GM18519 (cell line): ENCODE data around the gene ARTN.

Source experiments
- ATAC-seq: cut with Tn5 transposase; IDR thresholded peaks from one replicate; pipeline ENCODE4 v1.9.1; 2021; ENCODE audit warnings: mild to moderate bottlenecking, moderate library complexity; ENCODE audit not compliant: unreplicated experiment, low FRiP score

ARTN gene

DNA sequence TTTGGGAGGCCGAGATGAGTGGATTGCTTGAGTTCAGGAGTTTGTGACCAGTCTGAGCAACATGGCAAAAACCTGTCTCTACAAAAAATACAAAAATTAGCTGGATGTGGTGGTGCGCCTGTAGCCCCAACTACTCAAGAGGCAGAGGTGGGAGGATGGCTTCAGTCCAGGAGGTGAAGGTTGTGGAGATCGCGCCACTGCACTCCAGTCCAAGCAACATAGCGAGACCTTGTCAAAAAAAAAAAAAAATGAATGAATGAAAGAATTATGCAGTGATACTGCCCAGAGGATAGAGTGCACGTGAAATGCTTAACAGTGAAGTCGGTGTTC lies 35.8 kb downstream of the ARTN start:
- ATAC-seq: no peak

GRCh38 chr1:43969746-43970466 lies 36.3 kb downstream of the ARTN start, which contains the start of gene DPH2:
Gene DPH2, plus strand, starts transcription at chr1:43970010. Its CDS starts 166 bp downstream, at chr1:43970176.
- peak; percentile 57 for ATAC-seq

DNA sequence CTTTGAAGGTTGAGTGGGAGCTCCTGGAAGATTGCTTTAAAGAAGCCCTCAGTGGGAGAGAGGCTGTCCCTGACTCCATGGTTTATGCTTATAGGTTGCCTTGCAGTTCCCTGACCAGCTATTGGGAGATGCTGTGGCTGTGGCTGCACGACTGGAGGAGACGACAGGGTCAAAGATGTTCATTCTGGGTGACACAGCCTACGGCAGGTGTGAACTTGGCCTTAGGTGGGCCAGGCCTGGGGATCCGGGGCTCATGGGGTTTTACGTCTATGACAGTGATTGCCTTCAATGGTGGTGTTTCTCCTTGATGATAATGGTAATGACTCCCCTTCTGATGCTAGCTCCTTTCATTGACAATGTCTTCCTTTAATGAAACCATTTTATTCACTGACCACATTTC lies 36.9 kb downstream of the ARTN start:
- ATAC-seq: no peak

- ATAC-seq: no peak
Measured at GRCh38 chr1:43970911-43971310, 37.3 kb downstream of the ARTN start.

DNA sequence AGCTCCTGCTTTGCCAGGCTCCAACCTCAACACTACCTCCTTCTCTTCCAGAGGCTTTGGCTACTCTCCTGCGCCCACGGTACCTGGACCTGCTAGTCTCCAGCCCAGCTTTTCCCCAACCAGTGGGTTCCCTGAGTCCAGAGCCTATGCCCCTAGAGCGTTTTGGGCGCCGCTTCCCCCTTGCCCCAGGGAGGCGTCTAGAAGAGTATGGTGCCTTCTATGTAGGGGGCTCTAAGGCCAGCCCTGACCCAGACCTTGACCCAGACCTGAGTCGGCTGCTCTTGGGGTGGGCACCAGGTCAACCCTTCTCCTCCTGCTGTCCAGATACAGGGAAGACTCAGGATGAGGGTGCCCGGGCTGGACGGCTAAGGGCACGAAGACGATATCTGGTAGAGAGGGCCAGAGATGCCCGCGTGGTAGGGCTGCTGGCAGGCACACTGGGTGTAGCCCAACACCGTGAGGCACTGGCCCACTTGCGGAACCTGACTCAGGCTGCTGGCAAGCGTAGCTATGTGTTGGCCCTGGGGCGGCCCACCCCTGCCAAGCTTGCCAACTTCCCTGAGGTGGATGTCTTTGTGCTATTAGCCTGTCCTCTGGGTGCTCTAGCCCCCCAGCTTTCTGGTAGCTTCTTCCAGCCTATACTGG lies 37.9 kb downstream of the ARTN start:
- no peak for ATAC-seq

- ATAC-seq: no peak
Measured at GRCh38 chr1:43973981-43974442, 40.4 kb downstream of the ARTN start.

DNA sequence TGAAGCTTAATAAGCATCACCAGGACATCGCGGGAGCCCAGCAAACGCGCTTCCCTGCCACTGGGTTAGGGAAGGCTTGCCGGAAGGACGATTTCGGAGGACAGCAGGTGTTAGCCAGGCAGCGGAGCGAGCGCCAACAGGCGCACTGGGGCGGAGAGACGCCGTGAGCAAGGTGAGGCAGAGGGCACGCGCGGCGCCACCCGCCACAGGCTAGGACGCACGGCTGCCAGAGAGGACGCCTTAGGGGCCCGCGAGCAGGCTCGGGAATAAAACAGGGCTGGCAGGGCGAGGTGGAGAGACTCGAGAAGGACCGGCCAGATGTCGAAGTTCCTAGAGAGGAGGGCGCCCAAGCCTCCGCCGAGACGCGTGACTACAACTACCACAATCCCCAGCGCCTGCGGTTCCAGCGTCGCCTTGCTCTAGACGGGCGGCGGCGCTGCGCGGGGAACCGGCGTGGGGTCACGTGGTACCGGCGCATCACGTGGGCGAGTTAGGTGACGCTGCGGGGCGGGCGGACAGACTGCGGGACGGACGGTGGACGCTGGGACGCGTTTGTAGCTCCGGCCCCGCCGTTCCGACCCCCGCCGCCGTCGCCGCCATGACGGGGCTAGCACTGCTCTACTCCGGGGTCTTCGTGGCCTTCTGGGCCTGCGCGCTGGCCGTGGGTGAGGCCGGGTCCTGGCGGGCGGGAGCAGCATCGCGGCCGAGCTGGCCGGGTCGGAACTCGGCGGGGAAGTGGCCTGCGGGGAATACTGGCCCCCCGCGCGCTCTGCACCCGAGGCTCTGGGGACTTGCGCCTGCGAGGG lies 41.0 kb downstream of the ARTN start, which contains the start of gene ATP6V0B:
Gene ATP6V0B (plus strand): TSS at position 518 of the 806 bp plus-strand sequence. CDS start 81 bp downstream, at position 599.
- ATAC-seq: peak; percentile 39

GRCh38 chr1:43975249-43975961 lies 41.8 kb downstream of the ARTN start:
- no peak for ATAC-seq

- ATAC-seq: no peak
Measured at GRCh38 chr1:43976045-43976444, 42.4 kb downstream of the ARTN start.

GRCh38 chr1:43976890-43977289 lies 43.3 kb downstream of the ARTN start:
- no peak for ATAC-seq

GRCh38 chr1:43977376-43978263 lies 44.0 kb downstream of the ARTN start:
- no peak for ATAC-seq

DNA sequence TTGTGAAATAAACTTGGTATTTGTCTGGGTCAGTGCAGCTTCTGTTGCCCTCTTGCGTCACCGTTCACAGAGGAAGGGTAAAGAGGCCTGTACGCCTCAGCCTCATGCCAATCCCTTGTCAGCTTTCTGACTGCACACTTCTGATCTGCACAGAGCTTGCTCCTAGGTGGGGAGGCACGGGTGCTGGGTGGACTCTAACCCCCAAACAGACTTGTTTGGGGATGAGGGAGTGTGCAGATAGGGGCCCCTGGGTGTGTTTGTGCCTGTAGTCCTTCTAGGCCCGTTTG lies 44.6 kb downstream of the ARTN start:
- no peak for ATAC-seq

DNA sequence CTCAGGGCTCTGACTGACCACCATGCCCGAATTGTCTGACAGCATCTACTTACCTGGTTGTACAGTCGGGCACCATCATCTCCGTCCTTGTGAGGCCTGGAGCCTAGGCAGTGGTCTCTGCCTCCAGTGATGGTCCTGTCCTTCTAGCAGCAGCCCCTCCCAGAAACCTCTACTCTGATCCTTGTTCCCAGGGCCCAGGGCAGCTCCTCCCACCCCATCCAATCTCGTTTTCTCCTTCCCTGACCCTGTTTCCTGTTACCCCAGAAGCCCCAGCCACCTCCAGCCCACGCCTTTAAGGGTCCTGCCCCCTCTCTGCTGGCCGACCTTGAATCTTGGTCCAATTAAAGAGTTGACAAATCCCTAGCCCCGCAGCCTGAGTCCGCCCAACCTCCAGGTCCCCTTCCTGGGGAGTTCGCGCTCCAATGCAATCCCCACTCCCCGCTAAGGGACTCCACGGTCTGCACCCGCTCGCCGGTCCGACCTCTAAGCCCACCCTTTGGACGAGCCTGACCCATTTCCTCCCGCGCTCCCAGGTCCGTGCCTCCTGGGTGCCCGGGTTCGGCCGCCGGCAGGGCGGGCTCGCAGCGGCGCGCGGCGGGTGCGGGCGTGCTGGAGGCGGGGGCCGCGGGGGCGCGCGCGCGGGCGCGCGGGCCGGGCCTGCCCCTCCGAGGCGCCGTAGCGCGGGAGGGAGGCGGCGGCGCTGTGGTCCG lies 45.1 kb downstream of the ARTN start, which contains the start of gene B4GALT2:
Gene B4GALT2 (plus strand): TSS at position 660 of the 710 bp plus-strand sequence. CDS start 1,951 bp downstream, outside the sequence.
- ATAC-seq: no peak

DNA sequence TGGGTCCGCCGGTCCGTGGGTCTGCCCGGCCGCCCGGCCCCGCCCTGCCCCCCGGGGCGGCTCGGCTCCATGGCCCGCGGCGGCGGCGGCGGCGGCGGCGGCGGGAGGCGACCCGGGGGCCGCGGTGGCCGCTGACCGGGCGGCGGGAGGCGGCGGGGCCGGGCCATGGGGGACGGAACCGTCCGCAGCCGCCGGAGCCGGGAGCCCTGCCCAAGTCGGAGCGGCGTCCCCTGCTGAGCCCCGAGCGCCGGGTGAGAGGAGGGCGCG lies 45.6 kb downstream of the ARTN start:
- ATAC-seq: no peak

DNA sequence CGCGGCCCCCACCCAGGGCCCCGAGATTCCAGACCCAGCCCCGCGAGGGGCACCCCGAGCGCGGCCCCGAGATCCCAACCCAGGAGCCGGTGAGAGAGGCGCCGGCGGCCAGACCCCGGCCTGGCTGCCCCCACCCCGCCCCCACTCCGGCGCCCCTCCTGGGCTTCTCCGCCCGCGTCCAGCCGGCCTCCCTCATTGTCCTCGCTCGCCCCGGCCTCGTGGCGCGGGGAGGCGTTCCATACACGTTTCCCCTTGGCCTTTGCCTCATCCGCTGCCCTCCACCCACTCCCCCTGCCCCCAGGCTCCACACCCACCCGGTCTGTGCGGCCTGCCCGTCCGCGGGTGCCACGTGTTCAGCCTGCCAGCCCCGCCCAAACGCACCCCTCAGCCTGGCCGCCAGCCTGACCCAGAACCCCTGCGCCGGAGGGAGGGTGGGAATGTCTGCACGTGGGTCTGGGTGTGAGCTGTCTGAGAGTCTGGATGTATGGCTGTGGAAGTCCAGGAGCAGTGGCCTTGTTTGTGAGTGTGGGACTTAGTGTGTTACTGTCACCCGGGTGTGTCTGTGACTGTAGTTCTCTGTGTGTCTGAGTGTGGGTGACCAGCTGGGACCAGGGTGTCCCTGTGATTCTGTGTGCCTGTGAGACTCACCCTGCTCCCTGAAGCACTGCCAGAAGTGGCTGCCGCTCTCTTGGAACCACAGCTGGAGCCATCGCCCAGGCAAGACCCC lies 46.1 kb downstream of the ARTN start:
- ATAC-seq: no peak

- no peak for ATAC-seq
Measured at GRCh38 chr1:43980255-43981134, 46.9 kb downstream of the ARTN start.

DNA sequence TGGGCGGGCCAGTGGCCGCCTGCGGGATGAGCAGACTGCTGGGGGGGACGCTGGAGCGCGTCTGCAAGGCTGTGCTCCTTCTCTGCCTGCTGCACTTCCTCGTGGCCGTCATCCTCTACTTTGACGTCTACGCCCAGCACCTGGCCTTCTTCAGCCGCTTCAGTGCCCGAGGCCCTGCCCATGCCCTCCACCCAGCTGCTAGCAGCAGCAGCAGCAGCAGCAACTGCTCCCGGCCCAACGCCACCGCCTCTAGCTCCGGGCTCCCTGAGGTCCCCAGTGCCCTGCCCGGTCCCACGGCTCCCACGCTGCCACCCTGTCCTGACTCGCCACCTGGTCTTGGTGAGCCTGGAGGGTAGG lies 47.5 kb downstream of the ARTN start:
- no peak for ATAC-seq

- ATAC-seq: no peak
Measured at GRCh38 chr1:43981636-43982035, 48.0 kb downstream of the ARTN start.
